Neural cell (in vitro differentiated cells): ENCODE results near the gene SMAD7. TPM values are rescaled to one million over a fixed set of nuclear protein-coding genes. Genes with fewer than 3 reads are reported as not detected.

ENCODE experiments used
- H2AFZ ChIP-seq: fragments of 200-600, 300-800 bp; sonication (generic), shearing (Covaris generic); 2 replicates; pipeline ENCODE4 v1.6.0; 2014; ENCODE audit warnings: low read depth, mild to moderate bottlenecking, antibody characterized with exemption, low read length, moderate library complexity
- H3F3A ChIP-seq: fragments of 200-600 bp; shearing (Covaris generic); 2 replicates; pipeline ENCODE4 v1.6.1; 2016; ENCODE audit warnings: mild to moderate bottlenecking, moderate library complexity, mixed read lengths, antibody characterized with exemption, low read length; ENCODE audit not compliant: insufficient read depth, poor library complexity, severe bottlenecking
- H3K27ac ChIP-seq: fragments of 200-600, 300-800 bp; sonication (generic), shearing (Covaris generic); 2 replicates; pipeline ENCODE4 v1.5.1; 2014; ENCODE audit warnings: mild to moderate bottlenecking, low read length, moderate library complexity
- H3K27me3 ChIP-seq: fragments of 300-800, 200-600 bp; sonication (generic), shearing (Covaris generic); 2 replicates; pipeline ENCODE4 v1.6.0; 2014; ENCODE audit warnings: mild to moderate bottlenecking, low read depth, low read length, moderate library complexity; ENCODE audit not compliant: insufficient read depth
- H3K36me3 ChIP-seq: fragments of 300-800, 200-600 bp; sonication (generic), shearing (Covaris generic); 2 replicates; pipeline ENCODE4 v1.5.1; 2014; ENCODE audit warnings: mild to moderate bottlenecking, antibody characterized with exemption, low read length, moderate library complexity; ENCODE audit not compliant: insufficient read depth
- H3K4me2 ChIP-seq: fragments of 300-800, 200-600 bp; sonication (generic), shearing (Covaris generic); 2 replicates; pipeline ENCODE4 v1.6.0; 2014; ENCODE audit warnings: mild to moderate bottlenecking, low read length
- H3K4me3 ChIP-seq: fragments of 300-800, 200-600 bp; sonication (generic), shearing (Covaris generic); 2 replicates; pipeline ENCODE4 v1.5.1; 2014; ENCODE audit warnings: mild to moderate bottlenecking, low read length, moderate library complexity
- H3K79me2 ChIP-seq: fragments of 200-600 bp; shearing (Covaris generic); replicated peaks from 2 replicates; pipeline ENCODE4 v1.6.0; 2014; ENCODE audit warnings: mild to moderate bottlenecking, low read length, moderate library complexity; ENCODE audit not compliant: insufficient read depth
- H3K9ac ChIP-seq: fragments of 300-800, 200-600 bp; sonication (generic), shearing (Covaris generic); 2 replicates; pipeline ENCODE4 v1.6.1; 2016; ENCODE audit warnings: mild to moderate bottlenecking, low read length, mixed read lengths
- H3K9me2 ChIP-seq: fragments of 200-600 bp; shearing (Covaris generic); 2 replicates; pipeline ENCODE4 v1.6.1; 2016; ENCODE audit warnings: mild to moderate bottlenecking, low read length, mixed read lengths; ENCODE audit not compliant: insufficient read depth
- H3K9me3 ChIP-seq: fragments of 200-600, 300-800 bp; sonication (generic), shearing (Covaris generic); 2 replicates; pipeline ENCODE4 v1.6.1; 2016; ENCODE audit warnings: mild to moderate bottlenecking, mixed run types, low read length, moderate library complexity, mixed read lengths
- H4K20me1 ChIP-seq: fragments of 200-600 bp; shearing (Covaris generic); 2 replicates; pipeline ENCODE4 v1.6.1; 2016; ENCODE audit warnings: mild to moderate bottlenecking, mixed run types; ENCODE audit not compliant: insufficient read depth
- EP300 ChIP-seq: fragments of 450-650 bp; conservative IDR thresholded peaks from 2 replicates; pipeline ENCODE4 v1.6.1; 2014; ENCODE audit warnings: antibody characterized with exemption, mild to moderate bottlenecking, moderate library complexity; ENCODE audit not compliant: poor library complexity, severe bottlenecking
- EZH2 ChIP-seq: fragments of 200-600, 300-800 bp; shearing (Covaris generic), sonication (generic); IDR thresholded peaks from 2 replicates; pipeline ENCODE4 v1.6.1; 2014; ENCODE audit warnings: antibody characterized with exemption, low read length, borderline replicate concordance, mild to moderate bottlenecking; ENCODE audit not compliant: insufficient read depth, poor library complexity, severe bottlenecking
- MXI1 ChIP-seq: fragments of 450-650 bp; conservative IDR thresholded peaks from 2 replicates; pipeline ENCODE4 v1.6.1; 2014; ENCODE audit warnings: antibody characterized with exemption, mild to moderate bottlenecking; ENCODE audit not compliant: poor library complexity, severe bottlenecking
- POLR2AphosphoS5 ChIP-seq: IDR thresholded peaks from 2 replicates; pipeline ENCODE4 v1.6.1; 2012
- RAD21 ChIP-seq: fragments of 450-650 bp; conservative IDR thresholded peaks from 2 replicates; pipeline ENCODE4 v1.6.1; 2014; ENCODE audit warnings: antibody characterized with exemption, mild to moderate bottlenecking, moderate library complexity
- SMC3 ChIP-seq: fragments of 450-650 bp; conservative IDR thresholded peaks from 2 replicates; pipeline ENCODE4 v1.6.1; 2014; ENCODE audit warnings: antibody characterized with exemption, mild to moderate bottlenecking, moderate library complexity; ENCODE audit not compliant: poor library complexity
- TAF1 ChIP-seq: IDR thresholded peaks from 2 replicates; pipeline ENCODE4 v1.6.1; 2012; ENCODE audit warnings: low read depth
- polyA plus RNA-seq: library from polyadenylated mRNA; depleted of rRNA; stranded (reverse); fragments of >200 nt; gene quantifications from 2 replicates; pipeline ENCODE4 v1.2.3, GENCODE V29; 2014
- TF ChIP-seq, protein P1 (sequence below): IDR thresholded peaks from 2 replicates; pipeline ENCODE4 v1.6.1; 2012; ENCODE audit warnings: borderline replicate concordance
- TF ChIP-seq, protein P2 (sequence below): fragments of 450-650 bp; IDR thresholded peaks from 2 replicates; pipeline ENCODE4 v1.5.1; 2014; ENCODE audit warnings: antibody characterized with exemption, mild to moderate bottlenecking, moderate library complexity; ENCODE audit not compliant: poor library complexity, severe bottlenecking

SMAD7 gene
- polyA plus RNA-seq, 1 donor from 2014 or later: 3.8 TPM

GRCh38 chr18:48915626-48916425, 34.9 kb downstream of the SMAD7 start:
- no peaks in the 10 kb centered on the region for H3K9me3 ChIP-seq
- H3K36me3 ChIP-seq: no peaks in the 10 kb centered on the region
- H3K9me2 ChIP-seq: no peaks in the 10 kb centered on the region
- H3K79me2 ChIP-seq: no peaks in the 10 kb centered on the region
- TF ChIP-seq POLR2AphosphoS5 (no peak), MXI1 (no peak), TAF1 (no peak), EZH2 (no peak), EP300 (no peak), RAD21 (no peak), SMC3 (no peak)
- TF ChIP-seq, protein P1, sequence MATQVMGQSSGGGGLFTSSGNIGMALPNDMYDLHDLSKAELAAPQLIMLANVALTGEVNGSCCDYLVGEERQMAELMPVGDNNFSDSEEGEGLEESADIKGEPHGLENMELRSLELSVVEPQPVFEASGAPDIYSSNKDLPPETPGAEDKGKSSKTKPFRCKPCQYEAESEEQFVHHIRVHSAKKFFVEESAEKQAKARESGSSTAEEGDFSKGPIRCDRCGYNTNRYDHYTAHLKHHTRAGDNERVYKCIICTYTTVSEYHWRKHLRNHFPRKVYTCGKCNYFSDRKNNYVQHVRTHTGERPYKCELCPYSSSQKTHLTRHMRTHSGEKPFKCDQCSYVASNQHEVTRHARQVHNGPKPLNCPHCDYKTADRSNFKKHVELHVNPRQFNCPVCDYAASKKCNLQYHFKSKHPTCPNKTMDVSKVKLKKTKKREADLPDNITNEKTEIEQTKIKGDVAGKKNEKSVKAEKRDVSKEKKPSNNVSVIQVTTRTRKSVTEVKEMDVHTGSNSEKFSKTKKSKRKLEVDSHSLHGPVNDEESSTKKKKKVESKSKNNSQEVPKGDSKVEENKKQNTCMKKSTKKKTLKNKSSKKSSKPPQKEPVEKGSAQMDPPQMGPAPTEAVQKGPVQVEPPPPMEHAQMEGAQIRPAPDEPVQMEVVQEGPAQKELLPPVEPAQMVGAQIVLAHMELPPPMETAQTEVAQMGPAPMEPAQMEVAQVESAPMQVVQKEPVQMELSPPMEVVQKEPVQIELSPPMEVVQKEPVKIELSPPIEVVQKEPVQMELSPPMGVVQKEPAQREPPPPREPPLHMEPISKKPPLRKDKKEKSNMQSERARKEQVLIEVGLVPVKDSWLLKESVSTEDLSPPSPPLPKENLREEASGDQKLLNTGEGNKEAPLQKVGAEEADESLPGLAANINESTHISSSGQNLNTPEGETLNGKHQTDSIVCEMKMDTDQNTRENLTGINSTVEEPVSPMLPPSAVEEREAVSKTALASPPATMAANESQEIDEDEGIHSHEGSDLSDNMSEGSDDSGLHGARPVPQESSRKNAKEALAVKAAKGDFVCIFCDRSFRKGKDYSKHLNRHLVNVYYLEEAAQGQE: no peak
- TF ChIP-seq, protein P2, sequence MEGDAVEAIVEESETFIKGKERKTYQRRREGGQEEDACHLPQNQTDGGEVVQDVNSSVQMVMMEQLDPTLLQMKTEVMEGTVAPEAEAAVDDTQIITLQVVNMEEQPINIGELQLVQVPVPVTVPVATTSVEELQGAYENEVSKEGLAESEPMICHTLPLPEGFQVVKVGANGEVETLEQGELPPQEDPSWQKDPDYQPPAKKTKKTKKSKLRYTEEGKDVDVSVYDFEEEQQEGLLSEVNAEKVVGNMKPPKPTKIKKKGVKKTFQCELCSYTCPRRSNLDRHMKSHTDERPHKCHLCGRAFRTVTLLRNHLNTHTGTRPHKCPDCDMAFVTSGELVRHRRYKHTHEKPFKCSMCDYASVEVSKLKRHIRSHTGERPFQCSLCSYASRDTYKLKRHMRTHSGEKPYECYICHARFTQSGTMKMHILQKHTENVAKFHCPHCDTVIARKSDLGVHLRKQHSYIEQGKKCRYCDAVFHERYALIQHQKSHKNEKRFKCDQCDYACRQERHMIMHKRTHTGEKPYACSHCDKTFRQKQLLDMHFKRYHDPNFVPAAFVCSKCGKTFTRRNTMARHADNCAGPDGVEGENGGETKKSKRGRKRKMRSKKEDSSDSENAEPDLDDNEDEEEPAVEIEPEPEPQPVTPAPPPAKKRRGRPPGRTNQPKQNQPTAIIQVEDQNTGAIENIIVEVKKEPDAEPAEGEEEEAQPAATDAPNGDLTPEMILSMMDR: no peak
- H3K9ac ChIP-seq: no peak overlapping the region
- no peak overlapping the region for H3K27ac ChIP-seq
- no peak overlapping the region for H2AFZ ChIP-seq
- H3K27me3 ChIP-seq: no peaks in the 10 kb centered on the region
- H4K20me1 ChIP-seq: no peaks in the 10 kb centered on the region
- no peak overlapping the region for H3K4me2 ChIP-seq
- H3K4me3 ChIP-seq: no peak overlapping the region
- H3F3A ChIP-seq: no peaks in the 10 kb centered on the region

- no peak overlapping the region for H3K27ac ChIP-seq
- no peak overlapping the region for H2AFZ ChIP-seq
- no peaks in the 10 kb centered on the region for H3K79me2 ChIP-seq
- H3K9ac ChIP-seq: no peak overlapping the region
- no peaks in the 10 kb centered on the region for H3K9me3 ChIP-seq
- H3K4me2 ChIP-seq: no peak overlapping the region
- H4K20me1 ChIP-seq: no peaks in the 10 kb centered on the region
- no peaks in the 10 kb centered on the region for H3K27me3 ChIP-seq
- H3K36me3 ChIP-seq: no peaks in the 10 kb centered on the region
- H3K9me2 ChIP-seq: no peaks in the 10 kb centered on the region
- no peak overlapping the region for H3K4me3 ChIP-seq
- no peaks in the 10 kb centered on the region for H3F3A ChIP-seq
- TF ChIP-seq SMC3 (no peak), RAD21 (no peak), EZH2 (no peak), EP300 (no peak), POLR2AphosphoS5 (no peak), TAF1 (no peak), MXI1 (no peak)
- TF ChIP-seq, protein P1: no peak
- TF ChIP-seq, protein P2: no peak
These were observed 36.0 kb downstream of the SMAD7 start for GRCh38 chr18:48914581-48915251.
